GM18907 (cell line): ENCODE results near the gene IL22.

Experiments used
- ATAC-seq: cut with Tn5 transposase; IDR thresholded peaks from one replicate; pipeline ENCODE4 v1.9.1; 2021; ENCODE audit warnings: mild to moderate bottlenecking, moderate library complexity; ENCODE audit not compliant: unreplicated experiment

Gene IL22

GRCh38 chr12:68264857-68265256 is 11.5 kb upstream of the IL22 start:
- ATAC-seq: no peak

DNA sequence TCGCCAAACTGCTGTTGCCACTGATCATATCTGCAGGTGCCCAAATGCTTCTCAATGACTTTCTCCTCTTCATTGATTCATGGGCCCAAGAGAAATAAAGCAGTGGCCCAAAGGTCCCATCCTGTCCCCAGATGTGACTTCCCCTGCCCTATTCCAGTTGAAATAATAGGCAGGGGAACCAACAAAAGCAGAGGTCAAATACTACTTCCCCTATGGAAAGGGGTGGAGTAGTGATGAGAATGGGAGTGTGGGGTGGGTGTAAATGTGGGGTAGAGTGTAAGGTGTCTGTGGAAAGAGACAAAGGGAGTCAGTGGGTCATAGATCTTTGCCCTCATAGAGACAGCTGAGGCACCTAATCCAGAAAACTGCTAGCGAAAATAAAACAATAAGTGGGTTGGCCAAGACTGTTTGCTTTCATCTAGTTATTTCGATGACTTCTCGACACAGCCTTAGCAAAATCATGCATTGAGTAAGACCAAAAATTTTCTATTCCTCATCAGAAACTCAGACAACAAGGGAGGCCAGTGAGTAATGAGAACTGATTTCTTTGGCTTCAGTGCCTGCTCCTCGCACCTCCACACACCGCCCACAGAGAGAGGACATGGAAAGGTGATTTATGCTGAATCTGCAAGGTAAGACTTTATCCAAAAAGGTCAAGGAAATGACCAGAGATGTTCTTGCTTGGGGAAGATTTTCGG is 10.9 kb upstream of the IL22 start:
- no peak for ATAC-seq

GRCh38 chr12:68263366-68263765 is 10.0 kb upstream of the IL22 start:
- ATAC-seq: no peak

DNA sequence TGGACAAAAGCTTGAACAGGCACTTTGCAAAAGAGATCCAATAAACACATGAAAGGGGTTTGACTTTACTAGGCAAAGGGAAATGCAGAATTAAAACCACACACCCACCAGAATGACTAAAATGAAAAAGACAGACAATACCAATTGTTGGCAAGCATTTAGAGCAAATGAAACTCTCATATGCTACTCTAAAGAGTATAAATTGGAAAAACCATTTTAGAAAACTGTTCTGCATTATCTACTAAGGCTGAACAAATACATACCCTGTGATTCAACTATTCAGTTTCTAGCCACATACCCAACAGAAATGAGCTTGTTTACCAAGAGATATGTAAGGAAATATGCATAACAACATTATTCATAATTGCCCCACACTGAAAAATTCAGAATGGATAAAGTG is 8.5 kb upstream of the IL22 start:
- no peak for ATAC-seq

- no peak for ATAC-seq
Measured at GRCh38 chr12:68260153-68260552, 6.7 kb upstream of the IL22 start.

- ATAC-seq: no peak
Measured at GRCh38 chr12:68259318-68259940, 6.0 kb upstream of the IL22 start.

DNA sequence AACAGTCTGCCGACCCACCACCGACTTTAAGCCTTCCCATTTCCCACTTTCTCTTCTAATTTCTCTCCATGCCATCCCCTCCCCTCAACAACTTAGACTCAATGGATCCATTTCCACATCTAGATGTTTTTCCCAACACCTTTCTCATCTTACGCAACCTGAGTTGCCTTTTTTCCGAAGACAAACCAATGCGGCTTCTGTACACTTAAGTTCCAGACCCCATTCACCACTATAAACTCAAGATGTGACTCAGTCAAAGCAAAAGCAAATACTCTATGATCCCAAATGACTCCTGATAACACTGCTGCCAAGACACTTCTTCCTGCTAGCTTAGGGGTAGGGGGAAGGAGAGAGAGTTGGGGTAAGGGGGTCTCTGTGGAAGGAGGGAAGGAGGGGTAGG is 1.3 kb downstream of the IL22 start:
- no peak for ATAC-seq

DNA sequence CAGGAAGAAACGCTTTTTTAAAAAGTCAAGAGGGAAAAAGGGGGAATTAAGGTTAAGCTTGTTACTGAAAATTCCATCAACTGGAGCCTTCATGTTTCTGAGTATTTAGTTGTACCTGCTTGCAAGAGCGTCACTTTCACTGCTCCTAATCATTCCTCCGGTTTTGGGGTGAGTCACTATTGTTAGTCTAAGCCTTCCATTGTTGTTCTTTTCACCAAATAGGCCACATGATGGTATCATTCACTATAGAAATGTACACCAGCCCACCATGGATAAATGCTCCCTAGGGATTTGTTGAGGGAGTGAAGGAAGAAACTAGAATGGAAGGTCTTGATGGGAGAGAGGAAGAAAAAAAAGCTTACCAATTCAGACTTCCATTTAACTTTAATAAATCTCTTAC is 3.0 kb downstream of the IL22 start:
- ATAC-seq: no peak

GRCh38 chr12:68247785-68248184 is 5.6 kb downstream of the IL22 start:
- no peak for ATAC-seq

GRCh38 chr12:68246350-68246749 is 7.1 kb downstream of the IL22 start:
- ATAC-seq: no peak

DNA sequence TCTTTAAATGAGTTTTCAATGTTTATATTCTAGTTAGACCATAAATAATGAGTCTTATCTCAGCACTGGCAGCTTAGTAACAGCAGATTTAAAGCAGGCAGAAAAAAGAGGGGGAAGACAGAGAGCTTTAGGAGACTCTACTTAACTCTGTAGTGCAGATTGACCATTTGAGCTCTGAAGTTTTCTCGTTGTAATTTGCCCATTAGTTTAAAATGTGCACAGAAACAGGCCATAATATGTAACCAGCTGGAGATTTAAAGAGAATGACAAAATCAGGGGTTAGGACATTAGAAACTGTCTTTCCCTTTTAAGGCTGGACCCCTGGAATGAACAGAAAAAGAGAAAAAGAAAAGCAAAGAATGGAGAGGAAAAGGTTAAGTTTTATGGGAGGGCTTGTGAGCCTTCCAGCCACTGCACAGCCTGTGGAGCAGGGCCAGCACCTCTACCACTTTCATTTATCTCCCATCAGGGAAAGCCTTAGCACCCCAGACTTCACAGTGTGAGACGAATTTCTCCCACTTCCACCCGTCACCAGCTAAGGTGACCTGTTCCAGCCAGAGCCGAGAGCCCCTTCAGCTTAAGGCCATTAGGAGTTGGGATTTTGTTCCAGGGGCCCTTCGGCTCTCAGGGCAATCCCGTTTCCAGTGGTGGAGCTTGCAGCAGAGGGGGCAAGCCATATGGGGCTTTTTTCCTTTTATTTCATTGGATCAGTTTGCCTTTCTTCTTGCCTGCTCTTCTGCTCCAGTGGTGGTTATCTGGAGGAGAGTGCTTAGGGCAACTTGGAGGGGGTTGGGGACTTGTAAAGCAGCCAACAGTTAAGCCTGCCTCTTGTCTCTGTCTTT is 8.0 kb downstream of the IL22 start:
- no peak for ATAC-seq

GRCh38 chr12:68242777-68243176 is 10.6 kb downstream of the IL22 start:
- ATAC-seq: no peak

- peak; percentile 99 for ATAC-seq
Measured at GRCh38 chr12:68240975-68241374, 12.4 kb downstream of the IL22 start.

DNA sequence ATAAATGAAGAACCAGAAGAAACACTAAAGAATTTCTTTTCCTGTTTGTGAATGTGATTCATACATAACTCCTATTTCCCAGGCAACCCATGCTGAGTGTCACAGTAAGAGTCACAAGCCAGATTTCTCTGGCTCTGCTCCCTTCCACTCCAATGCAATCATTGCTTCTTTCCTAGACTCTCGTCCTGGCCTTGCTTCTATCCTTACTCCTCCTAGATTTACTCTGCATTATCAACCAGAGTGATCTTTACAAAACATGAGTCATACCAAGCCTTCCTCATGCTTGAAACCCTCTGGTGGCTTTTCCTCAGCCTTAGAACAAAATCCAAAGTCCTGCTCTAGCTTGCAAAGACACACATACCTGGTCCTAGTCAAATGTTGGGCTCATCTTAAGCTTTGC is 13.3 kb downstream of the IL22 start:
- ATAC-seq: no peak

- ATAC-seq: no peak
Measured at GRCh38 chr12:68239309-68239982, 14.0 kb downstream of the IL22 start.

GRCh38 chr12:68237619-68238018 is 15.8 kb downstream of the IL22 start:
- no peak for ATAC-seq

DNA sequence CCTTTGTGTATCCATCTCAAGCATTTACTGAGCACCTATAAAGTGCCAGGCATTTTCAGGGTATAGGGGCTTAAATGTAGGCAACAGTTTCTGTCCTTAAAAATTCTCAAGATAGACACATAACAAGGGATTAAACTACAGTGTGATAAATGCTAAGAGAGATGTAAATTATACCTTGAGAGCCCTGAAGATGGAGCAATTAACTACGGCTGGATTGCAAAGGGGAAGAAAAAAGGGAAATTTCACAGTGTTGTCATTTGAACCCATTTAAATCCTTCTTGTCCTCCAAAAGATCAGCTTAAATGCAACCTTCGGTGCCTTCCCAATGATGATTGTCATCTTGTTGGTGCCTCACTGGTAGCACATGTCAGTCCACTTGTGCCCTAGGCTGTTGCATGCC is 16.3 kb downstream of the IL22 start:
- ATAC-seq: no peak

DNA sequence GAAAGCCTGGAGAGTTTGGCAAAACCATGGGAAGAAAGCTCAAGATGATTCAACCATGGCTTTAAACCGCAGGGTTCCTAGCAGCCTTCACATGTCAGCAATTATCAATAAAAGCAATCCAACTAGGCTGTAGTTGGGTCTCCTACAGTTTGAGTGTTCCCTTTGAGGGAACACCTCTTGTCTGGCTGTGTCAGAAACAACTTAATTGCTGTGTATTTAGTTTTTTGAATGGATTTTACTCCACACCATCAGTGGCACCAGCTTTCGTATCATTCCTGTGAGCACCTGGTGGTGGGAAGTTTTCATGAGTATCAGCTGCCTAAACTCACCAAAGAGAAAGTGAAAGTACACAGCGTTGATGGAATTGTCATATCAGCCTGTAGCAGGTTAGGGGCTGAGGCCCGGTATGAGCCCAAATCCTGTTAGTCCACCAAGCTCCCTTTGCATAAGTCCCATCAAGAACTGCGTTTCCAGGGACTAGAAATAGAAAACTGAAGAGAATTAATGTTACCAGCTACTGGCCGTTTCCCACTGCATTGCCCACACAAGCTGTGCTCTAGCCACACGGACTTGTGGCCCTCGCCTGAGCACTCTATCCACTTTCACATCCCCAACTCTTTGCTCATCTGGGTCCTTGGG is 16.9 kb downstream of the IL22 start:
- ATAC-seq: peak; percentile 66

DNA sequence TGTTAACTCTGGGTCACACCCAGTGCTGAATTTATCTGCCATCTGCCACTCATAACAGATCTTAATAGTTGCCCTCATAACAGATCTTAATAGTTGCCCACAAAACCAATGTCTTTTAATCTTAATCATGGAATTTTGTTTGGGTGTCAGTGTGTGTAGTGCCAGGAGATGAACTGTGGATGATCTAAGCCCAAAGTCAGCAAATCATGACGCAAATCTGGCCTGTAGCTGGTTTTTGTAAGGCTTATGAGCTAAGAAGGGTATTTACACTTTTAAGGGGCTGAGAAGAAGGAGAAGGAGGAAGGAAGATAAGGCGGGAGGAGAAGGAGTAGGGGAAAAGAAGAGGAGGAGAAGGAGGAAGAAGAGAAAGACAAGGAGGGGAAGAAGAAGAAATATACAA is 17.8 kb downstream of the IL22 start:
- ATAC-seq: no peak

DNA sequence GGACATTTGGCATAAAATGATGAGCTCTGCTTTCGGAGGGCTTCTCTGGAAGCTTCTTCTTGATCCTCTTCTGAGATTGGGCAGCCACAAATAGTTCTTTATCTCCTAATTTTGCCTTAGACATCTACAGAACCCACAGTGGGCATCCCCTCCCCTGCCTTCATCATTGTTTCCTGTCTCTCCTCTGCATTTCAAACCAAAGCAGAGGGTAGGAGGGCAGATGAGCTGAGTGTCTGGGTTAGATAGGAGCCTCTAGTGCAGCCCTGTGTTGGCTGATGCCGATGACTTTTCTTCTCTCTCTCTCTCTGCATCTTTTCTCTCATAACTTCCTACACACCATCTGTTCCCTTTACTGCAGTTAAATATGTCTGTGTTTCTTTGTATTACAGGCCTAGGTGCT is 19.3 kb downstream of the IL22 start:
- no peak for ATAC-seq

DNA sequence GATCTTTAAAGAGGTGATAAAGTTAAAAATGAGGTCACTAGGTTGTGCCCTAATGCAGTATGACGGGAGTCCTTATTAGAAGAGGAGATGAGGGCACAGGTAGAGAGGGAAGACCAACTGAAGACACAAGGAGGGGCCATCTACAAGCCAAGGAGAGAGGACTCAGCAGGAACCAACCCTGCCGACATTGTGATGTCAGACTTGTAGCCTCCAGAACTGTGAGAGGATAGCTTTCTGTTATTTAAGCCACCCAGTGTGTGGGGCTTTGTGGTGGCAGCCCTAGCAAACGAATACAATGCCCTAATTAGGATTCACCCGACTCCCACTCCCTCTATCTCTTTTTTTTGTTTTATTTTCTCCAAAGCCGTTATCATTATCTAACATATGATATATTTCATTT is 19.9 kb downstream of the IL22 start:
- no peak for ATAC-seq
